ENCODE measurements around the gene SPAG17.

DNA sequence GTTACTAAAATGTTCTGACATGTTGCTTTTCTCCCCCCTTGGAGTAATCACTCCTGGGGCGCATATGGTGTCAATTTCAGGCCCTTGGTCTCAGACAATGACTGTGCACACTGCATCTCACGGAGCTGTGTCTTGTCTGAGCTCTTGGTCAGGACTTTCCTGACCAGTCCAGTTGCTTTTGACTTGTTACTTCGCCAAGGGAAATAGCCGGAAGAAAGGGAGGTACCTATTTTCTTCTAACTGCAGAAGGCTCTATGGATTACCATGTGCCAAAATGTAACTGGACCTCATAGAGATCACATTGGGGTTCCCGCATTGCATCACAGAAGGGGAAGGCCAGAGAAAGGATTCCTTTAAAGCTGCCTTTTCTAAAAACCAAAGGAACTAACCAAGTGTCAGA lies 68.6 kb downstream of the SPAG17 start:
- TF ChIP-seq ARNTL (CRISPR knock-in tag; IDR thresholded peaks at IDR 0.05; ENCODE audit: borderline replicate concordance, low read depth) (no peak), ESRRG (CRISPR knock-in tag; IDR thresholded peaks at IDR 0.05) (no peak), ZFP30 (CRISPR knock-in tag; IDR thresholded peaks at IDR 0.05) (no peak), ZFP3 (CRISPR knock-in tag; IDR thresholded peaks at IDR 0.05) (no peak), OSR1 (CRISPR knock-in tag; IDR thresholded peaks at IDR 0.05) (no peak), RARB (CRISPR knock-in tag; IDR thresholded peaks at IDR 0.05) (no peak), PPARA (CRISPR knock-in tag; IDR thresholded peaks at IDR 0.05; ENCODE audit: borderline replicate concordance) (no peak), ZNF8 (CRISPR knock-in tag; IDR thresholded peaks at IDR 0.05) (no peak)
- TF ChIP-seq, protein P1, sequence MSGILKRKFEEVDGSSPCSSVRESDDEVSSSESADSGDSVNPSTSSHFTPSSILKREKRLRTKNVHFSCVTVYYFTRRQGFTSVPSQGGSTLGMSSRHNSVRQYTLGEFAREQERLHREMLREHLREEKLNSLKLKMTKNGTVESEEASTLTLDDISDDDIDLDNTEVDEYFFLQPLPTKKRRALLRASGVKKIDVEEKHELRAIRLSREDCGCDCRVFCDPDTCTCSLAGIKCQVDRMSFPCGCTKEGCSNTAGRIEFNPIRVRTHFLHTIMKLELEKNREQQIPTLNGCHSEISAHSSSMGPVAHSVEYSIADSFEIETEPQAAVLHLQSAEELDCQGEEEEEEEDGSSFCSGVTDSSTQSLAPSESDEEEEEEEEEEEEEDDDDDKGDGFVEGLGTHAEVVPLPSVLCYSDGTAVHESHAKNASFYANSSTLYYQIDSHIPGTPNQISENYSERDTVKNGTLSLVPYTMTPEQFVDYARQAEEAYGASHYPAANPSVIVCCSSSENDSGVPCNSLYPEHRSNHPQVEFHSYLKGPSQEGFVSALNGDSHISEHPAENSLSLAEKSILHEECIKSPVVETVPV (CRISPR knock-in tag; IDR thresholded peaks at IDR 0.05): no peak
- TF ChIP-seq, protein P2, sequence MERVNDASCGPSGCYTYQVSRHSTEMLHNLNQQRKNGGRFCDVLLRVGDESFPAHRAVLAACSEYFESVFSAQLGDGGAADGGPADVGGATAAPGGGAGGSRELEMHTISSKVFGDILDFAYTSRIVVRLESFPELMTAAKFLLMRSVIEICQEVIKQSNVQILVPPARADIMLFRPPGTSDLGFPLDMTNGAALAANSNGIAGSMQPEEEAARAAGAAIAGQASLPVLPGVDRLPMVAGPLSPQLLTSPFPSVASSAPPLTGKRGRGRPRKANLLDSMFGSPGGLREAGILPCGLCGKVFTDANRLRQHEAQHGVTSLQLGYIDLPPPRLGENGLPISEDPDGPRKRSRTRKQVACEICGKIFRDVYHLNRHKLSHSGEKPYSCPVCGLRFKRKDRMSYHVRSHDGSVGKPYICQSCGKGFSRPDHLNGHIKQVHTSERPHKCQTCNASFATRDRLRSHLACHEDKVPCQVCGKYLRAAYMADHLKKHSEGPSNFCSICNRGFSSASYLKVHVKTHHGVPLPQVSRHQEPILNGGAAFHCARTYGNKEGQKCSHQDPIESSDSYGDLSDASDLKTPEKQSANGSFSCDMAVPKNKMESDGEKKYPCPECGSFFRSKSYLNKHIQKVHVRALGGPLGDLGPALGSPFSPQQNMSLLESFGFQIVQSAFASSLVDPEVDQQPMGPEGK (CRISPR knock-in tag; IDR thresholded peaks at IDR 0.05; ENCODE audit: borderline replicate concordance): no peak

All from SK-N-SH treated with all-trans-retinoic acid at 6 μM for 48 hours (cell line).